GM21529 (cell line): Measurements from ENCODE around the gene GPC3.

Experiments
- ATAC-seq: cut with Tn5 transposase; IDR thresholded peaks from one replicate; pipeline ENCODE4 v1.9.1; 2021; ENCODE audit not compliant: unreplicated experiment

GPC3 gene

DNA sequence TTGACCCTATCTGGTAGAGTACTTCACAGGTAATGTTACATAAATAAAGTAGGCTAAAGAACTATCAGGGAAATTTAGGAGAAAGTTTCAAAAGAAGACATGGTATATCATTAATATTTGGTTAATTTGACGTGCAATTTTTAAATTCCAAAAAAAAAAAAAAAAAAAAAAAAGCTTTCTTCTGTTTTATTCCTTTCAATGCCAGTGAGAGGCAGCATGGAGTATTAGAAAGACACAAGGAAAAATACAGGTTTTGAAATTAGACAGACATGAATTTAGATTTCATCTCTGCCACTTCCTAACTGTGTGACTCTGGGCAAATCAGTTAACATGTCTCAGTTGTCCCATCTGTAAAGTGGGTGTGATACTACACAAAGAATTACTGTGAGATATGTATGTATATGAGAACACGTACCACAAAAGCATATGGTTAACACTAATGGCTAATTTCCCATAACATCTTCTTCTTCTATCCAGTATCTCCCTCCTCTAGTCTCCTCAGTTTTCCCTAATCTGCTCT lies 132.5 kb downstream of the GPC3 start:
- ATAC-seq: no peak

DNA sequence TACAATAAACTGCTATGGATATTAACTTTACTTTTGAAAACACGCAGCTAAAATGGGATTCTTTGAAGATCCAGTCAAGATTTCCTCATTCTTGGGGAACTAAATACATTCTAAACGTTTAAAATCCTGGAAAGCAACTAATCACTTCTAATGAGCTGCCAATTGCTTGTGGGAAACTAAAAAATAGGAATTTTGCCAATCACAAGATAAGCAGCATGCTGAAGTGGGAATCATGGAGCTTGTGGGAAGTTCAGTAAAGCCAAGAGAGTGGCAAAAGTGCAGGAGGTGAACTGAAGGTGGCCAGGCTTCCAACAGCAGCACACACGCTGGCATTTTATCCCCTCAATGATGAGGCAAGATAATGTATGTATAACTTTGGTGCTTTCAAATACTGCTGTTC lies 133.0 kb downstream of the GPC3 start:
- no peak for ATAC-seq

DNA sequence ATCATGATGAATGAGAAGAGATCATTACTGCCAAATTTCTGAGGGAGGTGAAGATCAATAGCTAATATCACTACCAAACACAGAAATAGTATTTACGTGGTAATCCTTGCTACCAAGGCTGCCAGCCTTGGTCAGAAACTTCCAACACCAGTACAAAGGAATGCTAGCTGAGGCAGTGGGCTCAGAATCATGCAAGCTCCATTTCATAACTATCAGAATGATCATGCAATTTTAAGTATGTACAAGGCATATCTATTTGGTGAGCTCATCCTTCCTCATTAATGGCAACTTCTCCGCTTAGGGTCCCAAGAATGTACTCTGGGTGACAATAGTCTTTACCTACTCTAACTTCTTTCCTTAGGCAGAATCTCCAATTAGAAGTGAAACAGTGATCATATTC lies 135.0 kb downstream of the GPC3 start:
- ATAC-seq: no peak

DNA sequence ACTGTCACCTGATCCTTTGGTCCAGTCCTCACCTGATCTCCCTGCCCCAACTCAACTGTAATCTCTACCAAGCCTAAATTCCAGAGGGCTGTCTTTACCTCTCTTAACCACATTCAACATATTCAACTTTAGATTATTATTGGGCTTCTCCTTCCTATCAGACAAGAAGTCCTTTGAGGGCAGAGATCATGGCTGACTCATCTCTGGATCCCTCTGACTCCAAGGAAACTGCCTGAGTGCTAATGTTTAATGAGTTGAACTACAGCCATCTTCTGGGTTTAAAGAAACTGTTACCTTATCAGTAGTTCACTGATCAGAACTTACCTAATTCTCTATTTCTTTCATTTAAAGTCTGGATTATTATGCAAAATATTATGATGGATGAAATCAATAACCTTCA lies 135.7 kb downstream of the GPC3 start:
- no peak for ATAC-seq

DNA sequence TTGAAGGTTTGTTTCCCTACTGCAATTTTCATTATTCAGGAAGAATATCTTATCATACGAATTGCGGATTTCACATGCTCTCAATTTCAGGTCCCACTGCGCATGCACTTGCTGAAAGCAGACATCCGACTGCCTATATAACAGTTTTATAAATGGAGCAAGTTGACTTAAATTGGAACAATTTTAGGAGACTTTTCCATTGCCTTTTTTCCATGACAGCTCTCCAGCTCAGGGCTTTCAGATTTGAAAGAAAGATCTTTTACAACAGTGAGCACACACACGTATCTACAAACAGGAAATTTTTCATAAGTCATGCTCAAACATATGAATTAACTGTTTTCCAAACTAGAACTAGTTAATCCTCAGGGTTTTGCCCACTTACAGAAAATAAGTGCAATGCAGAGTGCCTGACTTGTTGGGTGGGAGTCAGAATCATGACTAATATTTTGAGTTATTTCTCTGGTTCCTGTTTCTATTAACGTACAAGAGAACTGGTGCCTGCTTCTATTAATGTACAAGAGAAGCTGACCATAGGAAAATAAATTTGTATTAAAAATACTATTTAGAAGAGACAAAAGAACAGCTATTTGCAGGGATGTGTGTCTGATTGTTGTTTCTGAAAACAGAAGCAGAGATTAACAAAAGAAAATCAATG lies 137.9 kb downstream of the GPC3 start:
- ATAC-seq: peak; percentile 59

DNA sequence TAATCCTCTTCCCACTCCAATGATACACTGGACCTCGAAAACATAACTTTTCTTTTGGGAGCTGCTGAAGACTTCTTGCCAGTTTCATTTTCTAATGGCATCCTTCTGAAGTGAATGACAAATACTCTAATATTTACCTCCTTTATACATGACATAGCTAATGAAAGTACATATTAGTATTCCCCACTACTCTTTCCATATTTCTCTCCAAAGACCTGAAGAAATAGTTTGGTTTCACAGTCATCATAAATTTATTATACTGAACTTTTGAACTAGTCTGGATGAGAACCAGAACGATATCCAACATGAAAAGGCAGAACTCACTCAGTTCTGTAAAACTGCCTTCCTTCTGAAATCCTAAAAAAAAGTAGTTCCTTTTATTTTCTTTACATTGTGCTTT lies 139.1 kb downstream of the GPC3 start:
- ATAC-seq: no peak

DNA sequence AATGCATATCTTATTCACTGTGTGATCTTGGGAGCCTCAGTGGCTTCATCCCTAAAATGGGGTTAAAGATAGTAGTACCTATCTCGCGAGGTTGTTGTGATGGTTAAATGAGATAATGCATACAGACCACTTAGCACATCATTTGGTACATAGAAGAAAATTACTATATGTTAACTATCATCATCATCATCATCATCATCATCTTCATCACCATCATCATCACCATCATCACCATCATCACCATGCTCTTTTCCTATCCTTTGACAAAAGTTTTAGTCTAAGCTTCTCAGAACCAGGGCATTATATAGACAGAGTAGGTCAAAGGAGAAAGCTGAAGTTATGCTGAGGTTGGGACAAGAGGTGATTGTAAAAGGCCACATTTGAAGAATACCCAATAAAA lies 145.0 kb downstream of the GPC3 start:
- ATAC-seq: no peak

DNA sequence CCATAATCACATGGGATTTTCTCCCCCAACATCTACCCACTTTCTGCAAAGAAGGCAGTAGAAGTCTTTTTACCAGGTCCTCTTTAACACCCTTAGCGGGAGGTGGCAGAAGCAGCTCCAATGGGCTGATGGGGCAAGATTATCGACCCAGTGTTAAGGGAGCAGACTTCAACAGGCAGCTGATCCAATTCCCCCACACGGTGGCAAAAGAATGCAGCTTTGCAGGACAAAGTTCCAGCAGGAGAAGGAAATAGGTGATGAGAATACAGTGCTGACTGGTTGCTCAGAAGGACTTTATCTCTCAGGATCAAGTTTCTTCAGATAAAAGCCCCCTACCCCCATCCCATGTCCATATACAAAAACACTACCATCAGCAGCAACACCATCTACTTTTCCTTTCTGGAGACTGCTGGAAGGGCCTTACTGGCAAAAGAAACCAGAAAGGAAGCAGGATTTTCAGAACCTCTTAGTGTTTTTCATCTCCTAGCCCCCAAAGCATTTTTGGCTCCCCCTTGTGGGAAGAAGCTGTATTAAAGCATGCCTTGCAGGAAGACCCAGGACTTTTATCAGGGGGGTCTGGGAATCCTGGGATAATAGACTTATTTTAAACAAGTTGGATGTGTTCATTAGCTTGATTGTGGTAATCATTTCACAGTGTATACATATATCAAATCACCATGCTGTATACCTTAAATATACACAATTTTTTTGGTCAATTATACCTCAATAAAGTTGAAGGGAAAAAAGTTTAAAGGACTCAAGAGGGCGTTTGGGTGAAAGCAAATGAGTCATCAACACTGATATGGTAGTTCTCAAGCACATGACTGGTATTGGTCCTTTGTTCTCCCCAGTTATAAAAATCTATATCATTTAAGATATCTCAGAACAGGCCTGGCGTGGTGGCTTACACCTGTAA lies 146.4 kb downstream of the GPC3 start:
- ATAC-seq: no peak

DNA sequence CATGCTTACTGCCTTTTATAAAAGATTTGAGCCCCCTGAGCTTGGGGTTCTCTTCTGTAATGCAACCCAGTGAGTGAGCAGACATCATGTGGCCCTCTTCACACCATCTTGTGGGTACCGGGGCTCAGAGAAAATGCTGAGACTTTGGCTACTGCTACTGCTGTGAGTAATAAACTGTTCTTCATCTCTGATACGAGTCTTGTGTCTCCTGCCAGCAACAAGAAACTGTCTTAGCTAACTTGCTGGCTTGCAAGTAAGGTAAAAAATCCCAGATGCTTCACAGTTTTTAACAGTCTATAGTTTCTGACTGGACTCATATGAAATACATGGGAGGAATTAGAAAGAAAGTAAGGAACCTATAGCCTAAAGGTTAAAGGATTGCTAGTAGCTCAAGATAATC lies 148.3 kb downstream of the GPC3 start:
- no peak for ATAC-seq

DNA sequence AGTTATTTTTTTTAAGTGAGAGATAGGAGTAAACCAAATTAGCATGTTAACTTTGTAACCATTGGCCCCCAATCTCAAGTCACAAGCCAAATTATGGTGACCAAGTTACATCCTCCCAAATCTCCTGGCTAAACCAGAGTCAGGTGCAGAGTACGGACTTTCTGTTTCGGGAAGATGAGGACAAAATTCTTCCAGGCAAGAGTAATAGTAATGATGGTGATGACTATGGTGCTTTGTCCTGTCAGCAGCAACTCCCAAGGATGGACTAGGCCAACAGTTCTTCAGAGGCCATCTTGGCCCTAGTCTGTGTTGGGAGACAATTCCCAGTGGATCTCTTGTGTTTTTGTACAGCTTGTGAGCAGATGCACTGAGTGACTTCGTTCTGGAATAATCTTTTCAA lies 148.8 kb downstream of the GPC3 start:
- no peak for ATAC-seq

DNA sequence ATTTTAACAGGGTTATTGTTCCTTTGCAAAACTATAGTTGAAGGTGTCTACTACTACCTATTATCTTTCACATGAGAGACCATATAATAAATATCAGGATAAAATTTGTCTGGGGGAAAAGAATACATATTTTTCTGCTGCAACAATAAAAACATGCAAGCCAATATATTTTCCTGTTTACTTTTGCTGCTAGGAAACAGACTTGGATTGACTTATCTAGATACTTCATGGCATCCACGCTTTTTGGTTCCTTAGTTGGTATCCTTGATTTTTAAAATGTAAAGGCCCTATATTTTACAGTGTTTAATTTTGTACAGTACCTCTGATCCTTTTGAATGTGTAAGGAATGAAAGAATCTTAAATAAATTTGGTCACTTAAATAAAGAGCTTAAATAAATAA lies 150.6 kb downstream of the GPC3 start:
- ATAC-seq: no peak

DNA sequence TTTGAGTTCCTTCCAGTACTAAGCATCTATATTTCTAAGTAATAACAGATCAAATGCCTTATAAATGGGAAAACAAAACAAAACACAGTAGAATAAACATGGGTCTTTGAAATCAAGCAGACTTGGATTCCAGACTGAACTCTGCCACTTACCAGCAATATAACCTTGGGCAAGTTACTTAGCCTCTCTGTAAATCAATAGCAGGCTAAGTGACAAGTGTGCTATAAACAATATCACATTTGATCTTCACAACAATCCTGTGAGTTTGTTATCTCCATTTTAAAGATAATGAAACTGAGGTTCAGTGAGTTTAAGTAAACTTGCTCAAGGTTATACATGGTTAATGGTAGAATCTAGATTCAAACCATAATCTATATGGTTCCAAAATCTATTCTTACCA lies 165.8 kb downstream of the GPC3 start:
- ATAC-seq: no peak

DNA sequence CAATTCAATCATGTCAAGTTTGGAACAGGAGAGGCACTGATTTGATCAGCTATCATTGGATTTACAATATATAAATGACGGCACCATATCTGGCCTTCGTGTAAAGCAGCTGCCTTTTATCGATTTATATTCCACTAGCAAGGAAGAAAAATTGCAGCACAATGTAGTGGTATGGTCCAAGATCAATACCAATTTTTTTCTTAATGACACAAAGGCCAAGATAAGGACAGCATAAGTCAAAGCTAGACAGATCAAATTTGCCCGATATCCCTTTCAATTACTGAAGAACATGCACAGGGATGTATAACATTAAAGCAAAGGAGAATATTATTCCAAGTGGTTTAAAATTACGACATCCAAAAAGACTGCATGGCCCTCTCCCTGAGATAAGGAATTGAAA lies 167.4 kb downstream of the GPC3 start:
- no peak for ATAC-seq

DNA sequence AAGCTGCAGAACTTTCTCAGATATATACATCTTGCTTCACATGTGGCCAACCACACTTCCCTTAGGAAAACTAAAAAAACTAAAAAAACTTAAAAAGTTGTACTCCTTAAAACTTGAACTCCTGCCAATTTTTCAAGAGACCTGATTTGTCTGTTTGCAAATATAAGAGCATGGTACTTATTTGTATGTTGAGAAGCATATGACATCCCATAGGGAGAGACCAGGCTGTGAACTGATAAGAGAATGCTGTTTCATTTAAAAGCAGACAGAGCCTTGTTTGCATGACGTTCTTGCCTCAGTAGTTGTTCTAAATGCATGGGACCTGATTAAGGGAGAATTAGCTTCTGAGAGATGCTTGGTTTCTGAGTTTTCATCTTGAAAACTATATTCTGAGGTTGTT lies 169.9 kb downstream of the GPC3 start:
- no peak for ATAC-seq

DNA sequence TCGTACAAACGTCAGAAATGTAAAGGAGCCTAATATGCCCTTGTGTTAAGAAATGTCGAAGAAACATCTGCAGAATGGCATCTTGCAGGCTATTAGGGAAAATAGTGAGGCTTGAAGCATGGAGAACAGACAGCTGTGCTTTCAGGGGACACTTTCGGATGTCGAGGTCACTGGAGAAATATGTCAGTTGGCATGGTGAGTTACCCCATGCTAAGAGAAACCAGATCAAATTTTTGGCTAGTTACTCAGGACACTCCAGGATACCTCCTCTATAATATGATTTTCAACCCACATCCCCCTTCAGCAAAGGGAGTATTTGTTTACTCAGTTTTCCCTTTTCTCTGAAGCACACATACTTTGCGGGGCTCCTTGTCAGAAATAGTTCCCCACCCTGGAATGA lies 171.4 kb downstream of the GPC3 start:
- ATAC-seq: no peak

DNA sequence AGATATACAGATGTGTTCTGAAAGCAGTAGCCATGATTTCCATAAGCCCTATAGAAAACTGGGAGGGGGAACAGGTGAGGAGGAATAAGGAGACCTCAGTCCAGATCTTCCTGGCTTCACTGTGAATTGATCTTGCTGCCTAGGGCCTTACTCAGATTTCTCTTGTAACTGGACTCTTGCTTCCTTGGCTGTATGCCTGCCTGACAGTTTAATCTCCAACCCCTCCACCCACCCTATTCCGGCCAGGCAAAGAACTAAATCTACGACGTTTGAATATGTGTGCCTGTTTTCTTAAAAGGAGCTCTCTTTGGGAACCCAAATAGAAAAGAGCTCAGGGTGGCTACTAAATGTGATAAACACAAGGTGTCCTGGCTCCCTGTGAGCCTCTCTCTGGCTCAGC lies 173.0 kb downstream of the GPC3 start:
- no peak for ATAC-seq

DNA sequence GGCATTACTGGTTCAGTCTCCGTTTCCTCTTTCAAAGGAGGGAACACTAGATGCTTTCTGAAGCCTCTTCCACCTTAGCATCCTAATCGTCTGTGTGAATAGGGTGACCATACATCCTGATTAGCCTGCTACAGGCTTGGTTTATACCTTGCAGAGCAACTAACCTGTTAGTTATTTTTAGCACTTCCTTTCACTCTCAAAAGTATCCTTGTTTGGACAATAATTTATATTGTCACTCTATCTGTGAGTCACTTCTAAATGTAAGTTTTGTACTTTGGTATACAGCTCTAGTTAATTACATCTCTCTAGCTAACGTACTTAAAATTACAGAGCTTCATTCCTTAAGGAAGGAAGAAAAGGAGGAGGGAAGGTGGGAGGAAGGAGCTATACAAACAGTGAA lies 174.5 kb downstream of the GPC3 start:
- no peak for ATAC-seq

DNA sequence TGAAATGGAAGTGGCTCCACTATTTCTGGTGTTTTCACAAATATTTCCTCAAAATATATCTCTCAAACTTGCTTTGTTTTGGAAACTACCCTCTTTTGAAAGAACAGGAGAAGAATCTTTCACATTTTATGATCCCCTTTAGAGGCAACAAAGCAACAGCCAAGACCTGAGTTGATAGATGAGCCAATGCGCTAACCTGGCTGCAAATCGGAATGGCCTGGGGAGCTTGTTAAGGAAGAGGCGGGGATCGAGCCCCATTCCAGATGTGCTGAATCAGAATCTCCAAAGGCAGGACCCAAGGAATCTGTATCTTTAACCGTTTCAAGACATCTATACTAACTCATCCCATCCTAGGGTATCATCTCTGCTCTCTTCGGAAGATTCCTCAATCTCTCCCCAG lies 181.3 kb downstream of the GPC3 start:
- no peak for ATAC-seq

DNA sequence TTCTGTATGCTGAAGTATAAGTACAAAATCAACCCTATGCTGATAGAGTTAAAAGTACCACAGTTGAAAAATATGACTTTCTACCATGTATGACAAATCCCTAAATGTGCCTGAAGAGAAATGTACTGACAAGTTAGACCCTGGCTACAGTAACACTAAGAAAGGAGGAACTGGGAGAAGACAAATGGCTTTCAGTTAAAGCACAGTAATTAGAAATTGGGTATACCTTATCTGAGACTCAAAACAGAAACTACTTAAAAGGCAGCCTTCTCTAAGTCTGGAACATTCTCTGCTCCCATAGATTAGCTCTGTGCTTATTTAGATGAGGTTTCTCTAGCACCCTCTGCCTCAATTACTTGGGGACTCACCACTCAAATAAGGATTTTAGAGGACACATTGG lies 189.1 kb downstream of the GPC3 start:
- peak; percentile 48 for ATAC-seq

DNA sequence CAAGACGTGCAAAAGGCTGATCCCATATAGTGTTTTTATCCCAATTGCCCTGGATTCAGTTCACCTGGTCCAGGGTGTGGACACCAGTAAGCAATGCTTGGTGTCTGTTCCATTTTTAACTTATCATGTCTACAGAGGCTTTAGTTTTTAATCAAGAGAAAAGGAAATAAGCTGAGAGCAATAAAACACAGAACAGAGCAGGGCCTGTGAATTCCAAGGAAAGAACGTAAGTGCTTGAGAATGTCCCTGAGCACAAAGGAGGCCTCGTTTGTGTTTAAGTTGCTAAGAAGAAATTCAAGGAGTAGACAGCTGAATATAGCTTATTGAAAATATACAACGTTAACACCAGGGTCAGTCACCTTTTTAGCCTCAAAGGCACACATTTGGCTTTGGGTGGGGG lies 191.3 kb downstream of the GPC3 start:
- ATAC-seq: no peak

DNA sequence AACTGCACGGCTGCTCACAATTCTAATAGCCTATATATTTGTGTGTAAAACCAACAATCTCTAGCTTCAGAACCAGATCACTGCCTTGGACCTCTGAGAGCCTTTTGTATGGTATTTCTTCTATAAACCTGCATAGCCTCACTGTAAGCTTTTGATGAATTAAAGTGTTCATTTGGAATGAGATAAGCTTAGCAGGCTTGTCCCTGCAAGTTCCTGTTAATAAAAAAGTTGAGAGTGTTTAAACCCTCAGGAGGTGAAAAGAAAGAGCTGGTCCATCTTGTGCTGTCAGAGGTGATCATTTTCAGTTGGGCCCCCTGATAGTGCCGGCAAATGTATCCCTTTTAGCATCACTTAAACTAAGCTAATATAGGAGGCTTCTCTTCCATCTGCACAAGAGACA lies 191.8 kb downstream of the GPC3 start:
- ATAC-seq: no peak

DNA sequence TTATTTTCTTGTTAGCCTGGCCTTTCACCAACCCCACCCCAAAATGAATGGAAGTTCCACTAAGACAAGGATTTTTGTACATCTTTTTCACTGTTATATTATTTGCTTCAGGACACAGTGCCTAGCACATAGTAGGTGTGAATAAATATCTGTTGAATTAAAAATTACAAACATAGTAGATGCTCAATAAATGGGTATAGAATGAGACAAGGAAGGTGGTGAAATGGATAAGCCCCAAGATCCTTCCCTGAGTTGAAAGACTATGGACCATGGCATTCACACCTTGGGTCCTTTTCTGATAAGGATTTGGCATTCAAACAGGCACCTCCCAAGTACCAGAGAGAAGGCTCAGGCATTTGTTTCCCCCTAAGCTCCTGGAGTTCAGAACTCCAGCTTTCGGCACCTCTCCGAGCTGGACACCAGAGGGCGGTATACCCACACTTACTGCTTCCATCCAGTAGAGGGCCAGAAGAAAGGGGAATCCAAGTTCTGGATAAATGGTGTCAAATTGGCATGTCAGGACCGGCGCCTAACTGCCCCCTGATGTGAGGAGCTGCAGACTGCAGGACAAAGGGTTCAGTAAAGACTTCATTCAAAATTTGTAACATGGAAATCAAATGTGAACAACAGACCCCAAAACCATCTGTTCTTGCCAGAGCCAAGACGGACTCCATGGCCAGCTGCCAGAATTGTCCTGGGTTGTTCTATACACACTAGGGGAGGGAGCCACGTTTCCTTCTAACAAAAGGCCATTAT lies 193.0 kb downstream of the GPC3 start:
- ATAC-seq: peak; percentile 85
